ENCODE data around the gene UTRN.

The UTRN gene

DNA sequence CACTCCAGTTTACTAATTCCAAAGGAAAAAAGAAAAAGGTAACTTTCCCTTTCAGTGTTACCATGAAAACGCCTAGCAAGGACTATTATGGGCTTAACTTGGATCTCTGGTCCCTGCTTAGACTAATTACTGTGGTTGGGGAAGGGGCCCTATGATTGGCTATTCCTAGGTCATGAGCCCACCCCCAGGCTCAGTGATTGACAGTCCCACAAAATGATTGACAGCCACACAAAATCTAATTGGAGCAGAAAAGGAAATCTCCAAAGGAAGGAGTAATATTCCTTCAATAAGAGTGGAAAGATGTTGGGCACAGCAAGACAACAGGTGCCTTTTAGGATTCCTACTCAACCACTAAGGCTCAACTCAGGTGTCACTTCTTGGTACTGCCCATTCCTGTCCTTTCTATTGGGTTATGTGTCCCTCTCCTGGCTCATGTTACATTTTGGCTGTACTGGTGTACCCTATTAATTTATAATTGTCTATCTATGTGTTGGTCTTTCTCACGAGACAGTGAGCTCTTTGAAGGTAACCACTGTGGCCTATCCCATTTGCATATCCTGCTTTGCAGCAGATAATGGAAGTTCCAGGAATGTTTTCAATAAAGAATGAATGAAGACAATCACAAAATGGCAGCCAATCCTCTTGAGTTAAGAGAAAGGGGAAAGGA is 5.5 kb upstream of the UTRN start:
- POLR2A ChIA-PET, result no interaction called here
- no peak for TF ChIP-seq LEF1 (IDR thresholded peaks at IDR 0.05; ENCODE audit: borderline replicate concordance)
- TF ChIP-seq, protein P1, sequence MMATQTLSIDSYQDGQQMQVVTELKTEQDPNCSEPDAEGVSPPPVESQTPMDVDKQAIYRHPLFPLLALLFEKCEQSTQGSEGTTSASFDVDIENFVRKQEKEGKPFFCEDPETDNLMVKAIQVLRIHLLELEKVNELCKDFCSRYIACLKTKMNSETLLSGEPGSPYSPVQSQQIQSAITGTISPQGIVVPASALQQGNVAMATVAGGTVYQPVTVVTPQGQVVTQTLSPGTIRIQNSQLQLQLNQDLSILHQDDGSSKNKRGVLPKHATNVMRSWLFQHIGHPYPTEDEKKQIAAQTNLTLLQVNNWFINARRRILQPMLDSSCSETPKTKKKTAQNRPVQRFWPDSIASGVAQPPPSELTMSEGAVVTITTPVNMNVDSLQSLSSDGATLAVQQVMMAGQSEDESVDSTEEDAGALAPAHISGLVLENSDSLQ (IDR thresholded peaks at IDR 0.05), result peak; percentile 96
- CTCF ChIA-PET, result no interaction called here
- no peak for DNase-seq (ENCODE audit: extremely low spot score)

DNA sequence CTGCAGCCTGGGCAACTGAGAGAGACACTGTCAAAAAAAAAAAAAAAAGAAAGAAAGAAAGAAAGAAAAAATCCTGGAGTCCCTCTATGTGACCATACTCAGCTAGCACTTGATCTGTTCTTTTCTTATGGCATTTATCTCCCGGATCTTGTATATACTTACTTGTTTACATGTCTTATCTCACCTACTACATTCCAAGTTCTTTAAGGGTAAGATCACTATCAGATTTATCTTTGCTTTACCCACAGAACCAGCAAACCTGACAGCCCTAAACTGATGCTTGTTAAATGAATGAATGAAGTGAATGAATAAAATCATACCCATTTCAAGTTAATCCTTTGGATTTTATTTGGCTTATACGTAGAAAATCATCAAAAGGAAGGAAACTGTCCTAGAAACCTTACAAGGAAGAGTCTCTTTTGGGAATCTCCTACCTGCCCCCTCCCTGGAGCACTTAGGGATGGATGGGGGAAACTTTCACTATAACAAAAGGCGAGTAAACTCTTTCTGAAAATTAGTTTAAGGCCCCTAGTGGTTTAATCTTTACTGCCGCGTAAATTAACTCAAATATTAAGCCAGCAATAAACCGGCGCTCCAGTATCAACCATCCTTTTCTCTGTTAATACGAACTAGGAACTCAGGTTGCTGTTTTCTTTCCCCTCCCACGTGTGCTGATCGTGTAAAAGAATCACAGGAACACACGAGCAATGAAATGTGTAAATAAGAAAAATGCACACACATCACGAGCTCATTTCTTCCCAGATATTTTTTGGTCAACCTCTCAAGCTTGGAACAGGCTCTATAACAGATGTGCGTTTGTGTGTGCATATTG is 1.3 kb upstream of the UTRN start:
- ChIA-PET CTCF (interaction anchor here (0.6 to 1.1 kb wide), 3 partner anchors 34 to 196 kb away, joined by 3 to 4 read pairs (median 3); no protein-coding TSS in a partner anchor), POLR2A (no interaction called here)
- no peak for DNase-seq (ENCODE audit: extremely low spot score)
- no peak for TF ChIP-seq L3MBTL2 (conservative IDR thresholded peaks at IDR 0.05)
- TF ChIP-seq, protein P1 (IDR thresholded peaks at IDR 0.05), result no peak
- TF ChIP-seq ELF4 (IDR thresholded peaks at IDR 0.05), result no peak
- no peak for TF ChIP-seq ARNT (IDR thresholded peaks at IDR 0.05)
- no peak for TF ChIP-seq TARDBP (IDR thresholded peaks at IDR 0.05)
- no peak for TF ChIP-seq ZNF384 (IDR thresholded peaks at IDR 0.05)
- TF ChIP-seq CTBP1 (IDR thresholded peaks at IDR 0.05; ENCODE audit: borderline replicate concordance), result no peak
- TF ChIP-seq BHLHE40 (IDR thresholded peaks at IDR 0.05; ENCODE audit: borderline replicate concordance), result no peak
- TF ChIP-seq LEF1 (IDR thresholded peaks at IDR 0.05; ENCODE audit: borderline replicate concordance), result no peak
- no peak for TF ChIP-seq FOXK2 (IDR thresholded peaks at IDR 0.05)
- TF ChIP-seq FOXA1 (IDR thresholded peaks at IDR 0.05), result no peak
- TF ChIP-seq HDGF (IDR thresholded peaks at IDR 0.05; ENCODE audit: borderline replicate concordance), result no peak
- TF ChIP-seq SP1 (IDR thresholded peaks at IDR 0.05), result no peak
- TF ChIP-seq NFRKB (IDR thresholded peaks at IDR 0.05), result no peak

- TF ChIP-seq FOXM1 (IDR thresholded peaks at IDR 0.05; ENCODE audit: borderline replicate concordance) (no peak), ARNT (IDR thresholded peaks at IDR 0.05) (no peak), BHLHE40 (IDR thresholded peaks at IDR 0.05; ENCODE audit: borderline replicate concordance) (no peak), SP1 (IDR thresholded peaks at IDR 0.05) (no peak), ELF4 (IDR thresholded peaks at IDR 0.05) (no peak), L3MBTL2 (conservative IDR thresholded peaks at IDR 0.05) (no peak; the same call in 1 of the 2 replicates), FOXA1 (IDR thresholded peaks at IDR 0.05) (no peak), LEF1 (IDR thresholded peaks at IDR 0.05; ENCODE audit: borderline replicate concordance) (no peak), HDGF (IDR thresholded peaks at IDR 0.05; ENCODE audit: borderline replicate concordance) (no peak), TARDBP (IDR thresholded peaks at IDR 0.05) (no peak), SUZ12 (IDR thresholded peaks at IDR 0.05) (no peak), NFRKB (IDR thresholded peaks at IDR 0.05) (no peak), ZNF384 (IDR thresholded peaks at IDR 0.05) (no peak), CTBP1 (IDR thresholded peaks at IDR 0.05; ENCODE audit: borderline replicate concordance) (no peak), FOXK2 (IDR thresholded peaks at IDR 0.05) (no peak)
- TF ChIP-seq, protein P1 (IDR thresholded peaks at IDR 0.05), result no peak
- no peak for DNase-seq (ENCODE audit: extremely low spot score)
- ChIA-PET CTCF (interaction anchor here (0.7 kb wide), 1 partner anchor 185 kb away, joined by 3 read pairs; no protein-coding TSS in a partner anchor), POLR2A (no interaction called here)
Observed at GRCh38 chr6:144284478-144284782, 705 bp upstream of the UTRN start.

DNA sequence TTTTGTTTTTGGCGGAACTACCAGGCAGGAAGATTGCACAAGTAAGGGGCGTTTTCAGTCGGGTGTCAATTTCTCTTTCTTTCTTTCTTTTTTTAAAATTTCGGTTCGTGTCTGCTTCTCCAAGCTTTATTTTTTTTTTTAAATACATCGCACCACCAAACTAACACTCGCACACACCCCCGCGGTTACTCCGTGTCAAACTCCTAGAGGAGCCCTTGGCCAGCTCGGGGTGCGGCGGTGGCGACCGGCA is 338 bp downstream of the UTRN start:
- TF ChIP-seq CTBP1 (IDR thresholded peaks at IDR 0.05; ENCODE audit: borderline replicate concordance) (no peak), FOXM1 (IDR thresholded peaks at IDR 0.05; ENCODE audit: borderline replicate concordance) (no peak), FOXK2 (IDR thresholded peaks at IDR 0.05) (no peak), TARDBP (IDR thresholded peaks at IDR 0.05) (no peak), ELF4 (IDR thresholded peaks at IDR 0.05) (no peak)
- ChIA-PET POLR2A (interaction anchor here (0.5 to 2.1 kb wide), 6 partner anchors 8 to 341 kb away, joined by 3 to 23 read pairs (median 3); no protein-coding TSS in a partner anchor), CTCF (no interaction called here)
- no peak for DNase-seq (ENCODE audit: extremely low spot score)

- ChIA-PET CTCF (interaction anchor here (1.3 to 1.4 kb wide), 2 partner anchors 8 to 195 kb away, joined by 3 to 4 read pairs; no protein-coding TSS in a partner anchor), POLR2A (interaction anchor here (0.5 to 2.1 kb wide), 10 partner anchors 8 to 342 kb away, joined by 3 to 23 read pairs (median 3); no protein-coding TSS in a partner anchor)
- TF ChIP-seq FOXA1 (IDR thresholded peaks at IDR 0.05) (no peak), SUZ12 (IDR thresholded peaks at IDR 0.05) (no peak), LEF1 (IDR thresholded peaks at IDR 0.05; ENCODE audit: borderline replicate concordance) (no peak), ELF4 (IDR thresholded peaks at IDR 0.05) (no peak), BHLHE40 (IDR thresholded peaks at IDR 0.05; ENCODE audit: borderline replicate concordance) (no peak), L3MBTL2 (conservative IDR thresholded peaks at IDR 0.05) (no peak; the same call in 1 of the 2 replicates), CTBP1 (IDR thresholded peaks at IDR 0.05; ENCODE audit: borderline replicate concordance) (no peak), HDGF (IDR thresholded peaks at IDR 0.05; ENCODE audit: borderline replicate concordance) (no peak), SP1 (IDR thresholded peaks at IDR 0.05) (no peak), FOXK2 (IDR thresholded peaks at IDR 0.05) (no peak), ZNF384 (IDR thresholded peaks at IDR 0.05) (no peak), NFRKB (IDR thresholded peaks at IDR 0.05) (no peak), TARDBP (IDR thresholded peaks at IDR 0.05) (no peak), ARNT (IDR thresholded peaks at IDR 0.05) (no peak)
- TF ChIP-seq, protein P1 (IDR thresholded peaks at IDR 0.05), result no peak
- peak; percentile 50 for DNase-seq (ENCODE audit: extremely low spot score)
Observed at GRCh38 chr6:144285798-144286502, 815 bp downstream of the UTRN start.
